Measurements from ENCODE around the gene TGFBR3.

The TGFBR3 gene

DNA sequence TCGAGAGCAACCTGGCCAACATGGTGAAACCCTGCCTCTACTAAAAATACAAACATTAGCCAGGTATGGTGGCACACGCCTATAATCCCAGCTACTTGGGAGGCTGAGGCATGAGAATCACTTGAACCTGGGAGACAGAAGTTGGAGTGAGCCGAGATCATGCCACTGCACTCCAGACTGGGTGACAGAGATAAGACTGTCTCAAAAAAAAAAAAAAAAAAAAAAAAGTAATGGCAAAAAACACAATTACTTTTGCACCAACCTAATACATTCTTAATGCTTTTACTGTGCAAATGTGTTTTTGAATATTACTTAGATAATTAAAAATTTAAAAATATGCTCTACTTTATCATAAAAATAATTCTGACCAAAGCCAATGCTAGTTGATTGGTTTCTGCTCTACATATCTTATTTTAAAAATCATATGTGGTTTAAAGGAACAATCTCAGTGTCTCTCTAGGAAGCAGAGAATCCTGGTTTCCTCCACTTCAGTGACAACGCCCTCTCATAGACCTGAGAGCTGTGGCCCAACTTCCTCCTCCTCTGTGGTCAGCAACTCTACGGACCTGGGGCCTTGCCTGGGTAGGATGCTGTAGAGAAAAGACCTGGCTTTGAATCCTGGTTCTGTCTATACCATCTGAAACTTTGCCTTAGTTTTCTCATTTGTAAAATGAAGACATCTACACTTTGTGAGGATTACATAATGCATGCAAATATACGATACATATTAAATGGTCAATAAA is 64.7 kb downstream of the TGFBR3 start:
- DNase-seq = no peak

DNA sequence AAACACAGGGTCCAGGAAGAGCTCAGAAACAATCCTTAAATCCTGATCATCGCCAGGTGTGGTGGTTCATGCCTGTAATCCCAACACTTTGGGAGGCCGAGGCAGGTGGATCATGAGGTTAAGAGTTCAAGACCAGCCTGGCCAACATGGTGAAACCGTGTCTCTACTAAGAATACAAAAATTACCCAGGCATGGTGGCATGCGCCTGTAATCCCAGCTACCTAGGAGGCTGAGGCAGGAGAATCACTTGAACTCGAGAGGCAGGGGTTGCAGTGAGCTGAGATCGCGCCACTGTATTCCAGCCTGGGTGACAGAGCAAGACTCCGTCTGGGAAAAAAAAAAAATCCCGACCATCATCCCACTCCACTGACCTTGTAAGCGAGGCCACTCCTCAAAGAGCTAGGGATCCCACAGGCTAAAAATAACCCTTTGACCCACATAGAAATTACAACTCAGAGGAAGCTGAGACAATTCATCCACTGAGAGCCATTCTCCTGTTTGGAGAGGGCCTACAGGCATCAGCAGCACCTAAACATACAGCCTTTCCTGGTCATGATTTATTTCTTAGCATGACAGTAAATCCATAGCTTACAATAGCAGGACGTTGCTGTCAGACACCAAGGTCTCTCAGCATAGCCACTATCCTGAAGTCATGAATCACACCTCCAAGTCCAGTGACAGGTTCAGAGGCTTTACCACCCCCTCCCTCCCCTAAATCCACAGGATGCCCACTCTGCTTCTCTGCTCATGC is 66.7 kb downstream of the TGFBR3 start:
- DNase-seq = no peak

- DNase-seq = no peak
These were observed 67.3 kb downstream of the TGFBR3 start for GRCh38 chr1:91818713-91818975.

GRCh38 chr1:91817211-91817905 is 68.6 kb downstream of the TGFBR3 start:
- DNase-seq = no peak

DNA sequence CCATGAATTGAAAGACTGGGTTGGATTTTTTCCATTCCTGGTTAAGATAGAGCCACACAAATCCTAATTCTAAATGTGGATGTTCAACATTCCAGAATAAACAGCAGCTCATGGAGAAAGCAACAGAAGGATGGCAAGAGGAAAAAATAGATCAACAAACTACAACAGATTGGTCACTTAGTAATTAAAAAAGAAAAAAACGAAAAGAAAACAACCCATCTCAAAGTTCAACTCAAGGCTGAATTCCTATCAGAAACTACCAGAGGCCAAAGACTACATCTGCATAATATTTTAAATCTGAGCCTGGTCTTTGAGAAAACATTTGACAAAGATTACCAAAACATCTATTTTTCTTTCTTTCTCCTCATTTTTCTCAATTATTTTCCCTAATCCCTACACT is 69.9 kb downstream of the TGFBR3 start:
- DNase-seq = no peak

DNA sequence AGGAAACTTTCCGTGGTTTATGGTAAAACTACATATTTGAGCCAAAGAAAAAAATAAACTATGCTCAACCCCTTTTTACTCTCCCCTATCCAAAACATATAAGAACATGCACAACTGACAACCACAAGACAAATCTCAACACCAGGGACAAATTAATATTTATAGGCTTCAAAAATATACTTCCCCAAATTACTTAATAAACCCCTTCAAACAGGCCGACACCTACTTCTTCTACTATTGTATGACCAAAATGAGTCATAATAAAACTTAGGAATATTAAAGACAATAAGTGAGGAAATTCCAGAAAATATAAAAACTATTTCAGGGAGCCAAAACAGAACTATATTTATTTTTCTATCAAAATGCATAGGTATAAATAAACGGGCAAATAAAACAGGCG is 71.5 kb downstream of the TGFBR3 start:
- DNase-seq = no peak

DNA sequence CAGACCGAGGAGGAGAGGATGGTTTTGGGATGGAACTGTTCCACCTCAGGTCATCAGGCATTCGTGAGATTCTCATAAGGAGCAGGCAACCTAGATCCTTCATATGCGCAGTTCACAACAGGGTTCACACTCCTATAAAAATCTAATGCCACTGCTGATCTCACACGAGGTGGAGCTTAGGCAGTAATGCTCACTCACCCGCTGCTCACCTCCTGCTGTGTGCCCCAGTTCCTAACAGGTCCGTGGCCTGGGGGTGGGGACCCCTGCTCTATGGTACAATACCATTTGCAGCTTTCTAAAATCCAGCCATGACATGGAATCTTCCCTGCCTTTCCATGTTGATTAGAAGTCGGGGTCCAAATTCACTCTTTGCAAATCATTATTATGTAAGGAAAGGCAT is 72.1 kb downstream of the TGFBR3 start:
- DNase-seq = no peak

DNA sequence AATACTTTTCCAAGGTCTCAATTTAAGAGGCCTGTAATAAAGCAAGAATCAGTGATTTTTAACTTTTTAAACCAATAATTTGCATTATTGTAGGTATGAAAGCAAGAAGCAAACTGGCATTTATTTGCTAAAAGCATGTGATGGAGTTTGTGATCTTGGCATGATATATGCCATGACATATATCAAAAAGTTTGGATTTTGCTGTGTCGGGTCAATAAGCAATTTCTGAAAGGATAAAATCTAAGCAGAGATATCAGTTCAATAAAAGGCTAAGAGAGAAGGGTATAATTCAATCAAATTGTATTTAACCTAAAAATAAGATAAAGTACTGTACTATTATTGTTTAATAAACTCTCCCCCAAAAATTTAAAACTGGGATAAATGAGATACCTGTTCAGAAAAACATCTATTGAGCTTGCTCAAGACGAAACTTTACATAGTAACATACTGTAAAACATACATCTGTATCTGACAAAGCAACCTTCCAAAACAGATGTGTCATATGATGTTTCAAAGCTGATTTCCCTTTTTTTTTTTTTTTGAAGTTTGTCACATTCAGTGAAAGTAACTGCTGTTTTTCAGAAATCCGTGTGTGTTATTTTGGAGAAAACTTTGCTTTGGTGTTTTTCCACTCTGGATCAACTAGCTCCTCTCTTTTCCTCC is 74.5 kb downstream of the TGFBR3 start:
- DNase-seq = no peak

GRCh38 chr1:91809317-91809716 is 76.6 kb downstream of the TGFBR3 start:
- DNase-seq = no peak

- no peak for DNase-seq
These were observed 77.9 kb downstream of the TGFBR3 start for GRCh38 chr1:91807921-91808620.

GRCh38 chr1:91806769-91807700 is 78.9 kb downstream of the TGFBR3 start:
- no peak for DNase-seq

GRCh38 chr1:91806181-91806768 is 79.7 kb downstream of the TGFBR3 start:
- no peak for DNase-seq

DNA sequence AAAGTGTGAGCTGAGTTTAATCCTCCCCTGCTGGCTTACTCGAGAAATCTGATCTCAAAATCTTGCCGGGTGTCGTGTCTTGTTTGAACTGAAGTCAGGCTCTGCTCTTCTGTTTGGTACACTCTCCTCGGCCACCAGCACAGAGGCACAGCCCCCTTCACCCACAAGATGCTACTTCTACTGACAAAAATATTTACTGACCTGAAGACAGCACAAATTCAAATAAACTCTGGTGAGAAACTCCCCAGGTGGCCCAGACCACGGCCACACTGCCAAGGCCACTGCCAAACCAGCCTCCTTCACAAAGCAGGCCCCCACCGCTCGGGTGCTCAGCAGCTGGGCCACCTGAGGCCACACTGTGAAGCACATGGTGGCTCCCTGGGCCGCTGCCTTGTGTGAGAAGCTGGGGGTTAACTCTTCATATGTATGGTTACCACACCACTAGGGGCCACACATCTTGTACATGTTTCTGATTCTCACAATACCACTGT is 80.6 kb downstream of the TGFBR3 start:
- DNase-seq = no peak

- no peak for DNase-seq
These were observed 81.4 kb downstream of the TGFBR3 start for GRCh38 chr1:91804546-91805023.

DNA sequence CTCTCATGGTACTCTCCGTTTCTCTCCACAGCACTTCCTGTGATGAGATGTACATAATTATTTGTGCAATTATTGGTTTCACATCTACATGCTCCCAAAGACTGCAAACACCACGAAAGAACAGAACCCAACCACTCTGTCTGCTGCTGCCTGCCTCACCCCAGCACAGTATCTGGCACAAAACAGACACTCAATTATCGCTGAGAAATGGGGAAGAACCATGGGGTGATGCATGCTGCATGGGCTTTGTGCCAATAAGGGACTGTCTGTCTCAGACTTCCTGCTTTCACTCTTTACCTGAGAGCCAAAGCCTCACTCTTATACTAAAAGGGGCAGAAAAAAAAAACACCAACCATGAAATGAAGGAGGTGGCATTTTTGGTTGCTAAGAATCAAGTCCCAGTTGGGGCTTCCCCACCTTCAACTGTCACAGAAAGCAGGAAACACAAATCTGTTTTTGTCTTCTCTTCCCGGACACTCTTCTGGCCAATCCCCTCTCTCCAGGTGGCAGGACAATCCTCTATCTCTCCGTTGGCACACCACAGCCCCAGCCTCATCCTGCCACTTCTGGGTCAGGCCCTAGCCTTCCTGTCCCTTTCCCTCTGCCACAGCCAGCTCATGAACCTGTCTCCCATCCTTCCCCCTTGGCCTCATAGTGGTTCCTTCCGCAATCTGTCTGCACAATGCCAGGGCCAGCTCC is 82.0 kb downstream of the TGFBR3 start:
- DNase-seq = no peak

DNA sequence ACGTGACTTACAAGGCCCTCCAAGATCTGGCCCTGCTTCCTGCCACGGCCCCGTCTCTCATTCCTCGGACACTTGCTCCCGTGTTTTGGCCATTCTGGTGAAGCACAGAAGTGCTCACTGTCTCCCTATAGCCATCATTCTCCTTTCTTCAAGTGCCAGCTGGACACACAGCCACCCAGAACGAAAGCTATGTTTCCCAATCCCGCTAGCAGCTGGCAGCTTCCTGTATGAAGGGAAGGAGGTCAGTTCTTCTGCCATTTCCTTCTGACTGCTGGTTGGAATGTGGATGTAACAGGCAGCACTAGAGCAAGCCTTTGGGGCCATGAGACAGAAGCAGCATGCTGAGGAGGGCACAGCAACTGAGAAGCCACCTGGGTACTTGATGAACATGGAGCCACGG is 82.8 kb downstream of the TGFBR3 start:
- DNase-seq = no peak

DNA sequence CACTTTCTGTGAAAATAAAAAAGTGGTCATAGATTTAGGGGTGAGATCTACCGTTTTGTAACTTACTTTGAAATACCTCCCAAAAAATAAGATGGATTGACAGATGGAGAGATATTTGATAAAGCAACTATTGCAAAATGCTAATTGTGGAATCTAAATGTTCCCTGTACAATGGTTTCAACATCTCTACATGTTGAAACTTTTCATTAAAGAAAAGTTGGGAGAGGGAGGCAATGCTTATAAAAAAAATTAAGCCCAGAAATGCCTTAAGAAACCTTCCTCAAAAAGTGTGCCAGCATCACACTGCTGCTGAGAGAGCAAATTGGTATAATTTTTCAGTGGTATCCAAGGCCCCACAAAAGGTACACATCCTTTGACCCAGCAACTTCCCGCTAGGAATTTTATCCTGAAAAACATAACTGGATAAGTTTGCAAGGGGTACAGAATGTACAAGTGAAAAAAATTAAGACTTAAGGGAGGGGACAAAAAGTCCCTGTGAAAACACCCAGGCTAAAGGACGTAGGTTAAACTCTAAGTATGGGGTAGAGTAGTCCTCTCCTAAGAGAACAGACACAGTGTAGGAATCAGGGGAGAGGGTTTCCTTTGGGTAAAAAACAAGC is 84.3 kb downstream of the TGFBR3 start:
- DNase-seq = no peak

- DNase-seq = no peak
These were observed 86.1 kb downstream of the TGFBR3 start for GRCh38 chr1:91799863-91800262.

DNA sequence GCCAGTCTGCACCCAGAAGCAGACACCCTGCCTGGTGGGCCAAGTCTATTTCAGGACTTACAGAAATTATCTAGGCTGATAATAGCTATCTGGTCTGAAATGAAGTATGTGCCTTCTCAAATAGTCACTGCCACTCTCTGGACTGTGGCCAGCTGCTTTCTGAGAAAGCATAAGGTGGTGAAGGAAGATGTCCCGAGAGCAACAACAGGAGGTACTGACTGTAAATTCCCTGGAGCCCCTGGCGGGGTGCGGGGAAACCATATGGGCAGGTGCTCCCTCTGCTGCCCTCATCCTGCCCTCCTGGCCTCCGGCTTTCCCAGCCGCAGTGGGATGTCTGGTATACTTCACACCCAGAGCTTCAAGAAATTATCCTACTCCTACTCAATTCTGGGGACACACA is 86.8 kb downstream of the TGFBR3 start:
- no peak for DNase-seq

DNA sequence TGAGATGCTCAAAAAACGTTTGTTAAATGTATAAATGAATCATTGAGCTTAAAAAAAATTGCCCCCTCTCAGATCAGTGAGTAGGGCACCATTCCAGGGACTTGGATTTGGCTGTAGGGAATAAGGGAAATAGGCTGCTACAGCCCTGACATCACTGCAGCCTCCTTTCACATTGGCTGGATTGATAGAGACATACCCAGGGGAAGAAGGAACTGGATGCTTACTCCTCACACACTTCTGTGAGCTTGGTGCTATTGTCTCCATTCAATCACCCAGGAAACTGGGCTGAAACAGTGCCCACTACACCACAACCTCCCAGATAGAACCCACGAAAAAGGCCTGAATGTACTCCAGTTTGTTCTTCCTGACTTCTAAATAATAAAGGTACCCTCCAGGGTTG is 87.2 kb downstream of the TGFBR3 start:
- no peak for DNase-seq

Measured in NCI-H2081 (cell line).